ENCODE measurements around the gene SUGCT.

DNA sequence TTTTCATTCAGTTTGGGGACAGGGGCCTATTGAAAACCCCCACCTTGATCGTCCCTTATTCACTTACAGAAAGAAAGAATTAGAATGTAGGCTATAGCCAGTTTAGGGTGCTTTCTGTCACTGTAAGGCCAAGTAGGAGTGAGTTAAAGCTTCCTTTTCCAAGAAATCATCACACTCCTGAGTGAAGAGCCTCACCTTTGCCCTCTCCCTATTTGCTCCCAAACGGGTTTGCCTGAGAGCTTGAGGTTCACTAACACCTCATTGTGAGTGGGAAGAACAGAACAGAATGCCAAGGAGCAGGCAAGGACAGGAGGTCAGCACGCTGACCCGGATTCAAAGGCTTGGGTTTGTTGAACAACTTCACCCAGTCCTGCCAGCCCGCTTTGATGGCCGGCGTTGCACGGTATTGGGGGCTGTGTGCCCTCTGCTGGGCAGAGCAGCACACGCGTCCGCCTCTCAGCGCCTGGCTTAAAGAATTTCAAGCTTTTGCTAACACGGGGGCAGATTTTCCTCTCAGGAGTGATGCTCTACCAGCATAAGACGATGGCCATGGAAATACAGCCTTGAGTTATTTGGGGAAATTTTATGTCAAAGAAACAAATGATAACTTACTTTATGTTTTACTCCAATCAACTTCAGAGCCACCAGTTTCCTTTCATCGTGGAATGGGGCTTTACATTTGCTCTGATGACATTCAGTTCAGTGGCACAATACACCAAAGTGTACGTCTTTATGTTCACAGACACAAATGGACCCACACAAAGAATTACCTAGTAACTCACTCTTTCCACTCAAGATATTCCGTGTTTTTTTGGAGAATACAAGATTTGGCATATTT, 470.0 kb downstream of the SUGCT start:
- TF ChIP-seq SIX4 (CRISPR knock-in tag; IDR thresholded peaks at IDR 0.05) (no peak), SIN3A (IDR thresholded peaks at IDR 0.05; ENCODE audit: borderline replicate concordance, low read depth, low read length) (no peak), HCFC1 (IDR thresholded peaks at IDR 0.05; ENCODE audit: low read depth, low read length) (no peak), PRPF4 (IDR thresholded peaks at IDR 0.05; ENCODE audit: low read depth, low read length, poor library complexity, severe bottlenecking) (no peak), ZNF510 (CRISPR knock-in tag; IDR thresholded peaks at IDR 0.05; ENCODE audit: low read depth) (no peak)
